A549 (cell line): ENCODE measurements around the gene SEC16B.

Source experiments
- BCL3 ChIP-seq: fragments of >200 bp; sonication (Bioruptor Twin); formaldehyde crosslinking; IDR thresholded peaks from 3 replicates; pipeline ENCODE4 v1.6.1; 2016
- CBX2 ChIP-seq: fragments of 200-600 bp; sonication (generic); IDR thresholded peaks from 2 replicates; pipeline ENCODE4 v1.6.1; 2016; ENCODE audit warnings: low read depth, mild to moderate bottlenecking, borderline replicate concordance
- CHD2 ChIP-seq: fragments of 150-350 bp; IDR thresholded peaks from 2 replicates; pipeline ENCODE4 v1.6.1; 2014; ENCODE audit warnings: low read length; ENCODE audit not compliant: partially characterized antibody
- CTCF ChIP-seq: fragments of >200 bp; sonication (Bioruptor Twin); formaldehyde crosslinking; IDR thresholded peaks from 3 replicates; pipeline ENCODE4 v1.5.1; 2016
- EP300 ChIP-seq, 2 experiments: fragments of >200 bp; sonication (Bioruptor Twin); formaldehyde crosslinking; IDR thresholded peaks; 2 replicates in 1 of 2; 3 replicates in 1 of 2; pipeline ENCODE4 v1.6.1; 2016 to 2017
- KDM5A ChIP-seq: fragments of 200-600 bp; sonication (generic); IDR thresholded peaks from 2 replicates; pipeline ENCODE4 v1.6.1; 2016; ENCODE audit warnings: antibody characterized with exemption, mild to moderate bottlenecking
- MYC ChIP-seq: IDR thresholded peaks from 2 replicates; pipeline ENCODE4 v1.6.1; 2012; ENCODE audit warnings: mild to moderate bottlenecking, inconsistent platforms, low read length, improper control_type of control experiment, borderline replicate concordance
- PBX3 ChIP-seq: IDR thresholded peaks from 2 replicates; pipeline ENCODE4 v1.6.1; 2012
- POLR2A ChIP-seq: IDR thresholded peaks from 2 replicates; pipeline ENCODE4 v1.6.1; 2012; ENCODE audit warnings: mild to moderate bottlenecking, low read length
- SMC3 ChIP-seq: fragments of >200 bp; sonication (Bioruptor Twin); formaldehyde crosslinking; IDR thresholded peaks from 3 replicates; pipeline ENCODE4 v1.6.1; 2018; ENCODE audit warnings: inconsistent platforms
- ZSCAN20 ChIP-seq: fragments of 250-450 bp; sonication (Bioruptor Pico); IDR thresholded peaks from 2 replicates; pipeline ENCODE4 v1.8.0; 2022; ENCODE audit warnings: mild to moderate bottlenecking, moderate library complexity
- TF ChIP-seq, protein P1 (sequence below): fragments of 200-600 bp; sonication (generic); IDR thresholded peaks from 2 replicates; pipeline ENCODE4 v1.6.1; 2016; ENCODE audit warnings: antibody characterized with exemption, mild to moderate bottlenecking, moderate library complexity

GRCh38 chr1:177954076-177954475 lies 15.8 kb downstream of the SEC16B start:
- TF ChIP-seq, protein P1, sequence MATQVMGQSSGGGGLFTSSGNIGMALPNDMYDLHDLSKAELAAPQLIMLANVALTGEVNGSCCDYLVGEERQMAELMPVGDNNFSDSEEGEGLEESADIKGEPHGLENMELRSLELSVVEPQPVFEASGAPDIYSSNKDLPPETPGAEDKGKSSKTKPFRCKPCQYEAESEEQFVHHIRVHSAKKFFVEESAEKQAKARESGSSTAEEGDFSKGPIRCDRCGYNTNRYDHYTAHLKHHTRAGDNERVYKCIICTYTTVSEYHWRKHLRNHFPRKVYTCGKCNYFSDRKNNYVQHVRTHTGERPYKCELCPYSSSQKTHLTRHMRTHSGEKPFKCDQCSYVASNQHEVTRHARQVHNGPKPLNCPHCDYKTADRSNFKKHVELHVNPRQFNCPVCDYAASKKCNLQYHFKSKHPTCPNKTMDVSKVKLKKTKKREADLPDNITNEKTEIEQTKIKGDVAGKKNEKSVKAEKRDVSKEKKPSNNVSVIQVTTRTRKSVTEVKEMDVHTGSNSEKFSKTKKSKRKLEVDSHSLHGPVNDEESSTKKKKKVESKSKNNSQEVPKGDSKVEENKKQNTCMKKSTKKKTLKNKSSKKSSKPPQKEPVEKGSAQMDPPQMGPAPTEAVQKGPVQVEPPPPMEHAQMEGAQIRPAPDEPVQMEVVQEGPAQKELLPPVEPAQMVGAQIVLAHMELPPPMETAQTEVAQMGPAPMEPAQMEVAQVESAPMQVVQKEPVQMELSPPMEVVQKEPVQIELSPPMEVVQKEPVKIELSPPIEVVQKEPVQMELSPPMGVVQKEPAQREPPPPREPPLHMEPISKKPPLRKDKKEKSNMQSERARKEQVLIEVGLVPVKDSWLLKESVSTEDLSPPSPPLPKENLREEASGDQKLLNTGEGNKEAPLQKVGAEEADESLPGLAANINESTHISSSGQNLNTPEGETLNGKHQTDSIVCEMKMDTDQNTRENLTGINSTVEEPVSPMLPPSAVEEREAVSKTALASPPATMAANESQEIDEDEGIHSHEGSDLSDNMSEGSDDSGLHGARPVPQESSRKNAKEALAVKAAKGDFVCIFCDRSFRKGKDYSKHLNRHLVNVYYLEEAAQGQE, result no peak
- TF ChIP-seq CTCF (no peak), EP300 (IDR thresholded peaks at IDR 0.05) (no peak), CBX2 (no peak), KDM5A (no peak), POLR2A (no peak), MYC (no peak), PBX3 (no peak), ZSCAN20 (CRISPR knock-in tag) (no peak), SMC3 (no peak), BCL3 (no peak), CHD2 (no peak)
